GM18511 (cell line): Measurements from ENCODE around the gene PTPRN2.
"Not testable (repeated sequence)": the region's sequence is repeated elsewhere in the genome, so short reads cannot be mapped to it uniquely, and the experiment has no call there.

Experiments
- ATAC-seq: cut with Tn5 transposase; IDR thresholded peaks from one replicate; pipeline ENCODE4 v1.9.1; 2021; ENCODE audit warnings: mild to moderate bottlenecking, moderate library complexity; ENCODE audit not compliant: unreplicated experiment

Gene PTPRN2

DNA sequence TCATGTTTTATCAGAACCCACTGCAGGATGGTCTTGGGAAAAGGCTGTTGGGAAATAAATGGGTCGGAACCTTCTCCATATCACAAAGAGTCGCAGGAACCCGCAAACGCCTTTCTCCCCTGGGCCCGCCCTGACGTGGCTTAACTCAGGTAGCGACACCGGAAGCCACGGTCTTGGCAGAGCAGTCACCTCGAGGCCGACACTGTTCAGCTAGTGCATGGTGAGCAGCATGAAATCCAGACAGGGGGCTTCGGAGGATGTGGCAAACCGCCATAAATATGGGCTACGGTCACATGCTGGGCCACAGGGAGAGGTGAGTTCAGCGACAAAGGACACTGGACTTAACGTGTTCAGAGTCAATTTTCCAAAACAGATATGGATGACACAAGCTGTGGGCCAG lies 421.9 kb downstream of the PTPRN2 start:
- no peak for ATAC-seq

- ATAC-seq: no peak
These were observed 423.2 kb downstream of the PTPRN2 start for GRCh38 chr7:158164101-158165095.

DNA sequence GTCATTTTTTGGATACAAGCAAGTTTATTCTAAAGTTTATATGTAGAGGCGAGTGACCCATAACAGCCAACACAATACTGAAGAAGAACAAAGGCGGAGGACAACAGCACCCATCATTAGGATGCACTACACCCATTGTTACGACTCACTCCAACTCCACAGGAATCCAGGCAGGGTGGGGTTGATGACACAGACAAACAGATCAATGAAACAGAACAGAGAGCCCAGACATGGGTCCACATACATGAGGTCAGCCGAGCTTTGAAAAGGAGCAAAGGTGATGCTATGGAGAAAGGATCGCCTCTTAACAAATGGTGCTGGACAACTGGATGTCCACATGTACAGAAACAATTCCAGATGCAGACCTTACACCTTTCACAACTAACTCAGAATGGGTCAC lies 426.4 kb downstream of the PTPRN2 start:
- ATAC-seq: no peak

DNA sequence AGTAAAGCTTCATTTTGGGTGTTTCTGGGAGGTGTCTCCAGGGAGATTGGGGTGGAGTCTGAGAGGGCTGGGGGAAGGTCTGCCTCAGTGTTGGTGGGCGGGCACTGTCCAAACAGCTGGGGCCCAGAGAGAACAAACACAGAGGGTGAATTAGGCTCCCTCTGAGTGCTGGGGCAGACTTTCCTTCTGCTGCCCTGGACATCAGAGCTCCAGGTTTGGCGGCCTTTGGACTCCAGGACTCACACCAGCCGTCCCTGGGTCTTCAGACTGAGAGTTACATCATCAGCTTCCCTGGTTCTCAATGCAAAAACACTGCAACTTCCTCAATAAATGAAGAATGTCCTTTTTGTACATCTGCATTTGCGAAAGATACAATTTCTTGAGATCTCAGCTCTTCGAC lies 427.4 kb downstream of the PTPRN2 start:
- no peak for ATAC-seq

DNA sequence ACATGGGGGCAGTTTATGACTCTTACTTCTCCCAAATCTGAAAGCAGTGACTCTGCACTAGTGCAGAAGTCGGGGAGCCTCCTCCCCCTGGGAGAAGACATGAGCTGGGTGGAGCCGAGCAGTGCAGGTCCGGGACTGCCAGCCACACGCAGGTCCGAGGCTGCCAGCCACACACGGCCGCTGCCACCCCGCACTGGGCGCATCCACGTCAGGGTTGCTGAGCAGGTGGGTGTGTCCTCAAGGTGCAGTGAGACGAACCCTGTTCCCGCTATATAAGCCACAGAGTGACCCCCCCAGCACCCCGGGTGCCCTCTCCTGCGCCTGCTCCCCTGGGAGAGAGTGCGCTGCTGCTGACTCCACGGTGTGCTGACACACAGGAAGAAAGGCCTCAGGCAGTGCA lies 430.2 kb downstream of the PTPRN2 start:
- no peak for ATAC-seq

GRCh38 chr7:158151273-158151672 lies 436.4 kb downstream of the PTPRN2 start:
- ATAC-seq: not testable (repeated sequence)

- ATAC-seq: no peak
These were observed 437.4 kb downstream of the PTPRN2 start for GRCh38 chr7:158150234-158150633.

- ATAC-seq: not testable (repeated sequence)
These were observed 440.2 kb downstream of the PTPRN2 start for GRCh38 chr7:158147431-158147830.

DNA sequence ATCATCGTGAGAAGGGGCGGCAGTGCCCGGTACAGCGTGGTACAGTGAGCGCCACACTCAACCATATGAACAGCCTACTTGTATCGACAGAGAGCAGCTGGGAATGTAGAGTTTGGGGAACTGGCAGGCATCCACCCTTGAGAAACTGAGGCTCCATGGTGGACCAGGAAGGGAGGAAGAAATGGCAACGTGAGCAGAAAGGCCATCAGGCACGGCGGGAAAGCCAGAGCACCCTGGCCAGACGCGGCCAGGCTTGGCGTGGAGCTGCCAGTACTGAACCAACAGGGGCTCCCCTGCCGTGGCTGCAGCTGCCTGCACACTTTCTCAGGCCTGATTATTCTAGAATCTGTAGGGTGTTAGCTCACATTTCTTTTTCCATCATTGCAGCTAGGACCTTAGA lies 442.3 kb downstream of the PTPRN2 start:
- no peak for ATAC-seq

DNA sequence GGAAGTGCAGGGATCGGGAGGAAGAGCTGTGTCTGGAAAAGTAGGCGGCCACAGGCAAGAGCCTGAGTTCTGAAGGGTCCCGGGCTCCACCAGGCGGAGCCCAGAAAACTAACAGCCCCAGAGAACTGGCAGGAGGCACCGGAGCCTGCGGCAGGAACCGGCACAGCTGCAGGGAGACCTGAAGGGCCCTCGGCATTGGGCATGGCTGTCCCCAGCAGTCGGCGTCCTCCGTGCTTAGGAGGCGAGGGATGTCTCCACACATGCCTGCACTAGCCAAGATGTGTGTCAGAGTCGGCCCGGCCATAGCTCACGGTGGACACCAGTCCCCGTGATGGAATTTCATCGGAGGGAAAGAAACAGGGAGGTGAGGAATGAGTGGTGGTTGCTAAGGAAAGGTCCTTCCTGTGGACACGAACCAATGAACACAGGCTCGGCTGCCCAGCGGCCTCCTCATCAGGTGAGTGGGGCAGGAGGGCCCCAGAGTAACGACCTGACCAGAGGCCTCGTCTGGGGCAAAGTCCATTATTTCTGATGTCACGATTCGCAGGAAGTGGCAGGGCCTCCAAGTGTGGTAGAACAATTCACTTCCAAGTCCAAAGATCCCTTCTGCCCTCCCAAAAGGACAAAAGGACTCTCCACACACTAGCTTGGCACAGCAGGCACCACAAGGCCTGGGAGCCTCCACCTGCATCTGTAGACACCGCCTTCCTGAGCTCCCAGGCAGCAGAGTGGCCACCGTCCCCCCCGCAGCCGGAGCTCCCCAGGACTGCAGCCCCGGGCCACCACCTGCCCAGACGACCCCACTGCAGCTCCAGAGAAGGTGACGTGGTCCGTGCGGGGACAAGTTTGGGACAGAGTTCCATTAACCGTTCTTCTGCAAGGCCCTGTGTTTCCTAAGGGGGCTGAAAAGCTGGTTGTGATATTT lies 444.2 kb downstream of the PTPRN2 start:
- no peak for ATAC-seq

- no peak for ATAC-seq
These were observed 445.0 kb downstream of the PTPRN2 start for GRCh38 chr7:158142657-158143056.

- no peak for ATAC-seq
These were observed 445.7 kb downstream of the PTPRN2 start for GRCh38 chr7:158141806-158142518.

DNA sequence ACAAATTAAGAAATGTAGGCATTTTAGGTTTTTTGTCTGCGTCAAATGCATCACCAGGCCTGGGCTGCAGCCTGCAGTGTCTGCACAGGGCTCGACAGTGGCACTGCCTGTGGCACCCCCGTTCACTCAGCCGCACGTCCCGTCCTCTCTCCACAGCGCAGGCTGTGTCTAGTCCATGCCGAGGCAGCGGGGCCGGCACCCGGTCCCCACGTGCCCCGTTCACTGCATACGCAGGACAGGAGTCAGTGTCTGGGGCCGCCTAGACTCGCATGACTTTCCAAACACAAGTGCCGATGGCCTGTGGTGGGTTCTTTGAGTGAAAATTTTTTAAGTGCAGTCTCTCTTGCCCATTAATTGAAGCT lies 446.4 kb downstream of the PTPRN2 start:
- no peak for ATAC-seq

DNA sequence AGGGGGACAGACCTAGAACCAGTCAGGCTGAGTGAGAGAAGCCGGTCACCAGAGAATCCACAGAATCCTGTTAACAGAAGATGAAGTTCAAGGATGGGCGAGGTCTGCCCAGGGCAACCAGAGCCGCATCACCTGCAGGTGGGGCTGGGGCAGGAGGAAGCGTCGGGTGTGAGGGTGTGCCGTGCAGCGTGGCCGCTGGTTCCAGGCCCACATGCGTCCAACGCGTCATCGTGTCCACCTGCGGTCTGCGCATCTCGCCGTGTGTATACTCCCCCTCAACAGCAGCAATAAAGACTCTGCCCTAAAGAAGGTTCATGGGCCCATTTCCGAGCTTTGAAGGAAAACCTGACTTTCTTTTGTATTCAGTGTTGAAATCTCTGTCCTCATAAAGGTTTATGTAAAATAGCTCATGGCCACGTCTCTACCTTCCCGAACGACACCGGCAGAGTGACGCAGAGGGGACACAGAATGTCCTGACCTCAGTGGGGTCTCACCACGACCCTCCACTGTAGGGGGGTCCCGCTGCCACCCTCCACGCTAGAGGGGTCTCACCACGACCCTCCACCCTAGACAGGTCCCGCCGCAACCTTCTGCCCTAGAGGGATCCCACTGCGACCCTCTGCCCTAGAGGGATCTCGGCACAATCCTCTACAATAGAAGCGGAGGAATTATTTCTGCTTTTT lies 446.9 kb downstream of the PTPRN2 start:
- no peak for ATAC-seq

DNA sequence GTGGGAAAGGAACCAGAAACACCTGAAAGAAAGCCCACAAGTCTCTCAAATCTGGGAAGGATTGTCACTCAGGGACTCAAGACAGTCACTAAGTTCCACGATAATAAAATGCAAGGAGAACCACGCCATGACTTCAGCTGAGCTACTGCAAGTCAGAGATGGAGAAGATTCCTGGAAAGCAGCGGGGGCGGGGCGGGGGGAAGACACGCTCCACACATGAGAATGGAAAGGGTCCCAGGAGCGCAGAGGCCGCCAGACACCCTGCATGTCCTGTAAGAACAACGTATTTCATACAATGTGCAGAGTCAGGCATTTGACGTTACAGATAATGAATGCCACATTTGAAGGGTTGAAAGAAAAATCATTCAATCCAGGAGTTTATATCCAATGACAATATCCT lies 448.1 kb downstream of the PTPRN2 start:
- ATAC-seq: no peak

GRCh38 chr7:158138329-158138597 lies 449.4 kb downstream of the PTPRN2 start:
- no peak for ATAC-seq

DNA sequence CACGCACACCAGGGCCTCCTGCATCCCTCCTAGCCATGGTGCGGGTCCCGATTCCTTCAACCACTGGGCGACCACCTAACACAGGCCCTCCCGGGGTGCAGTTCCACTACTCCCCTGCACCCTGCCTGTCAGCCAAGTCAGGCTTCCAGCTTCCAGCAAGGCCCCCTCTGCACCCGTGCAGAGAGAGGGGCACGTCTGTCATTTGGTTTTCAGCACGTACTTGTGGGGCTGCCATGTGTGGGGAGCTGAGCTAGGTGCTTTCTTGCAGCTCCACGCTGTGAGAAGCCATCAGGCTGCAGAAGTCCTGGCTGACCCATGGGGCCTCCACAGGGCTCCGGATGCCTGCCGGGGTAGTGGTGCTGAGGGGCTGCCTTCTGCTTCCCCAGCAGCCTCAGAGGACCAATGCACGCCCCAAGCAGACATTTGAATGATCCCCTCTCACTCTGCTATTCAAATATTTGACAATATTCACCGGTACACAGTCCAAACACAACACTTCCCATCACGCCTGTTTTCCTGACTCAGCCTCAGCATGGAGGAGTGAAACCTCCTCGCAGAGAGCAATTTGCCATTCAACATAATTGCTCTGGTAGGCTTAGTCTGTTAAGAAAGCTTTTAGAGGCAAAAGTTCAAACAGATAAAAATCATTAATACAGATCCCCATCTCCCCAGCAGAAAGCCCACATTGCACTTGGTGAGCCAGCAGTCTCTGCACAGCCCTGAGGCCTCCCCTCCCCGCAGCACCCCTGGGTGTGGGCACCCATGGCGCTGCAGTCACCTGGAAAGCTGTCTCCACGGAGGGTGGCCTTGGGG lies 449.9 kb downstream of the PTPRN2 start:
- ATAC-seq: no peak

GRCh38 chr7:158135931-158136330 lies 451.7 kb downstream of the PTPRN2 start:
- no peak for ATAC-seq

DNA sequence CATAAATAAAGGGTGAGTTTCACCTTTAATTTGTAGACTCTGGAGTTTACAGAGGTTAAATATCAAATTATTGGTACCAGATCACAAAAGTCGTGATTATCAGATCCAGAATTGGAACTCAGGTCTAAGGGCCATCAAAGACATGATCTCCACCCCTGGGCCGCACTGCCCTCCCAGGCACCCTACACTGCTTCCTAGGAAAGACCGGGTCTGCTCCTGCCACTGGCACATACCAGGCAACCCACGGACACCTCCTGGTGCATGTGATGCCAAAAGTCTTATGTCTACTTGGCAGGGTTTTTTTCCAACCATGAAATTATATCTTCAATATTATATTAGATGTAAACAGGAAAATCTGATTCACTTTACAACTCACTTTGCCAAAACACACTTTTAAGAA lies 452.8 kb downstream of the PTPRN2 start:
- no peak for ATAC-seq
